ENCODE measurements around the gene PPP1R3E. TPM values are rescaled to one million over a fixed set of nuclear protein-coding genes. Genes with fewer than 3 reads are reported as not detected.

Gene PPP1R3E
- total RNA-seq, 1 experiment from 2014 or later = 10.9 TPM

GRCh38 chr14:23319746-23320583, 17.3 kb upstream of the PPP1R3E start:
- TF ChIP-seq CTCF (conservative IDR thresholded peaks at IDR 0.05; ENCODE audit: low read depth, low read length) (no peak), EZH2 (IDR thresholded peaks at IDR 0.05; ENCODE audit: borderline replicate concordance, low read depth, low read length, poor library complexity, severe bottlenecking) (no peak)

GRCh38 chr14:23316300-23316699, 13.6 kb upstream of the PPP1R3E start:
- Histone ChIP-seq H3K4me1 (ENCODE audit: insufficient read depth, low read length, poor library complexity, severe bottlenecking) (peaks cover 3% of the 10 kb centered on the region), H3K27me3 (replicated peaks; ENCODE audit: insufficient read depth, low read depth, low read length, poor library complexity) (no peaks in the 10 kb centered on the region), H3K4me3 (ENCODE audit: low read depth, low read length, poor library complexity, severe bottlenecking) (no peak overlapping the region), H3K36me3 (ENCODE audit: insufficient read depth, low read length, poor library complexity, severe bottlenecking) (peaks cover 7% of the 10 kb centered on the region), H3K9me3 (ENCODE audit: low read depth, low read length, poor library complexity, severe bottlenecking) (no peaks in the 10 kb centered on the region), H3K27ac (ENCODE audit: low read depth, low read length, poor library complexity, severe bottlenecking) (no peak overlapping the region)
- ChIA-PET POLR2A (ENCODE audit: low non-redundant PET) (interaction anchor here (0.6 kb wide), 1 partner anchor 228 kb away, joined by 5 read pairs; no protein-coding TSS in a partner anchor), CTCF (interaction anchor here (0.7 kb wide), 1 partner anchor 1802 kb away, joined by 4 read pairs; no protein-coding TSS in a partner anchor)
- intact Hi-C loops (cut with micrococcal nuclease; ENCODE audit: unreplicated experiment) = no loop called here
- BruUV-seq (replicated peaks) = no TSS peak
- no peak for DNase-seq (ENCODE audit: low spot score)
- TF ChIP-seq EZH2 (IDR thresholded peaks at IDR 0.05; ENCODE audit: borderline replicate concordance, low read depth, low read length, poor library complexity, severe bottlenecking) (no peak), CTCF (conservative IDR thresholded peaks at IDR 0.05; ENCODE audit: low read depth, low read length) (no peak)

More at GRCh38 chr14:23319746-23320583, 17.3 kb upstream of the PPP1R3E start:
- Histone ChIP-seq H3K4me1 (ENCODE audit: insufficient read depth, low read length, poor library complexity, severe bottlenecking) (peaks cover 13% of the 10 kb centered on the region), H3K4me3 (ENCODE audit: low read depth, low read length, poor library complexity, severe bottlenecking) (peak overlapping the region; percentile 38), H3K9me3 (ENCODE audit: low read depth, low read length, poor library complexity, severe bottlenecking) (no peaks in the 10 kb centered on the region), H3K36me3 (ENCODE audit: insufficient read depth, low read length, poor library complexity, severe bottlenecking) (peaks cover 29% of the 10 kb centered on the region), H3K27me3 (replicated peaks; ENCODE audit: insufficient read depth, low read depth, low read length, poor library complexity) (no peaks in the 10 kb centered on the region), H3K27ac (ENCODE audit: low read depth, low read length, poor library complexity, severe bottlenecking) (peak overlapping the region; percentile 80)
- ChIA-PET POLR2A (ENCODE audit: low non-redundant PET) (no interaction called here), CTCF (interaction anchor here (0.5 to 3.1 kb wide), 3 partner anchors 19 to 199 kb away, joined by 3 to 9 read pairs (median 7); no protein-coding TSS in a partner anchor)
- BruUV-seq (replicated peaks) = no TSS peak
- no peak for DNase-seq (ENCODE audit: low spot score)
- intact Hi-C loops (cut with micrococcal nuclease; ENCODE audit: unreplicated experiment) = loop anchor here (5.0 kb wide), 2 partner anchors 47 to 147 kb away; partner anchors contain the start of genes EFS and NGDN

GRCh38 chr14:23310546-23310945, 7.9 kb upstream of the PPP1R3E start:
- H3K9me3 ChIP-seq (ENCODE audit: low read depth, low read length, poor library complexity, severe bottlenecking) = no peaks in the 10 kb centered on the region
- BruUV-seq (replicated peaks) = no TSS peak
- POLR2A ChIA-PET (ENCODE audit: low non-redundant PET) = no interaction called here
- peaks cover 6% of the 10 kb centered on the region for H3K36me3 ChIP-seq (ENCODE audit: insufficient read depth, low read length, poor library complexity, severe bottlenecking)
- CTCF ChIA-PET = no interaction called here
- no peak for TF ChIP-seq CTCF (conservative IDR thresholded peaks at IDR 0.05; ENCODE audit: low read depth, low read length)
- H3K27me3 ChIP-seq (replicated peaks; ENCODE audit: insufficient read depth, low read depth, low read length, poor library complexity) = no peaks in the 10 kb centered on the region
- H3K4me3 ChIP-seq (ENCODE audit: low read depth, low read length, poor library complexity, severe bottlenecking) = no peak overlapping the region
- intact Hi-C loops (cut with micrococcal nuclease; ENCODE audit: unreplicated experiment) = no loop called here
- H3K4me1 ChIP-seq (ENCODE audit: insufficient read depth, low read length, poor library complexity, severe bottlenecking) = peaks cover 9% of the 10 kb centered on the region
- no peak overlapping the region for H3K27ac ChIP-seq (ENCODE audit: low read depth, low read length, poor library complexity, severe bottlenecking)
- no peak for DNase-seq (ENCODE audit: low spot score)
